Smooth muscle cell (in vitro differentiated cells): Measurements from ENCODE around the gene PTOV1. TPM values are rescaled to one million over a fixed set of nuclear protein-coding genes. Genes with fewer than 3 reads are reported as not detected.

ENCODE experiments used
- DNase-seq: peaks from one replicate; lab custom pipeline; 2025; ENCODE audit not compliant: unreplicated experiment; lab: John Stamatoyannopoulos, UW
- H2AFZ ChIP-seq: fragments of 200-600 bp; sonication (generic); 2 replicates; pipeline ENCODE4 v1.6.0; 2016; ENCODE audit warnings: antibody characterized with exemption, low read depth, mild to moderate bottlenecking
- H3F3A ChIP-seq: fragments of 200-600 bp; sonication (generic); 2 replicates; pipeline ENCODE4 v1.6.0; 2017; ENCODE audit warnings: antibody characterized with exemption, low read depth
- H3K27ac ChIP-seq: fragments of 200-600 bp; sonication (generic); 2 replicates; pipeline ENCODE4 v1.5.1; 2016; ENCODE audit warnings: low read depth, mild to moderate bottlenecking
- H3K27me3 ChIP-seq: fragments of 200-600 bp; sonication (generic); 2 replicates; pipeline ENCODE4 v1.6.1; 2016; ENCODE audit warnings: low read depth, mild to moderate bottlenecking
- H3K36me3 ChIP-seq: fragments of 200-600 bp; sonication (generic); 2 replicates; pipeline ENCODE4 v1.5.1; 2016; ENCODE audit warnings: low read depth
- H3K4me1 ChIP-seq: fragments of 200-600 bp; sonication (generic); 2 replicates; pipeline ENCODE4 v1.5.1; 2016; ENCODE audit warnings: low read depth
- H3K4me2 ChIP-seq: fragments of 200-600 bp; sonication (generic); 2 replicates; pipeline ENCODE4 v1.6.0; 2016; ENCODE audit warnings: mild to moderate bottlenecking
- H3K4me3 ChIP-seq: fragments of 200-600 bp; sonication (generic); 2 replicates; pipeline ENCODE4 v1.5.1; 2016; ENCODE audit warnings: mild to moderate bottlenecking
- H3K79me2 ChIP-seq: fragments of 200-600 bp; sonication (generic); 2 replicates; pipeline ENCODE4 v1.6.0; 2016; ENCODE audit warnings: low read depth, mild to moderate bottlenecking
- H3K9ac ChIP-seq: fragments of 200-600 bp; sonication (generic); 2 replicates; pipeline ENCODE4 v1.6.0; 2016; ENCODE audit warnings: low read depth
- H3K9me3 ChIP-seq: fragments of 200-600 bp; sonication (generic); replicated peaks from 2 replicates; pipeline ENCODE4 v1.5.1; 2016; ENCODE audit warnings: low read depth
- H4K20me1 ChIP-seq: fragments of 200-600 bp; sonication (generic); 2 replicates; pipeline ENCODE4 v1.6.0; 2016; ENCODE audit warnings: low read depth
- WGBS: methylation state at CpG from one replicate; pipeline ENCODE4 v1.1.7; 2016; ENCODE audit warnings: low lambda C conversion rate; 5-methylcytosine and 5-hydroxymethylcytosine counted together
- polyA plus RNA-seq: library from polyadenylated mRNA; unstranded; fragments of >200 nt; fragmentation: Nextera tagmentation; extraction: Ambion mirVana; gene quantifications from 2 replicates; pipeline ENCODE4 v1.2.1, GENCODE V29; 2016
- total RNA-seq: library from RNA; depleted of rRNA; stranded (reverse); fragments of >200 nt; gene quantifications from 2 replicates; pipeline ENCODE4 v1.2.3, GENCODE V29; 2014
- TF ChIP-seq, protein P1 (sequence below): fragments of 200-600 bp; sonication (generic); IDR thresholded peaks from 2 replicates; pipeline ENCODE4 v1.5.1; 2017; ENCODE audit warnings: borderline replicate concordance, mild to moderate bottlenecking, antibody characterized with exemption; ENCODE audit not compliant: insufficient read depth, poor library complexity, severe bottlenecking

PTOV1 gene
- total and polyA plus RNA-seq, 2 experiments from 2014 or later = 81.0 to 256 TPM

- Histone ChIP-seq H3K79me2 (peaks cover 26% of the 10 kb centered on the region), H3K4me1 (peaks cover 15% of the 10 kb centered on the region), H3K4me3 (peak overlapping the region; percentile 49), H3K4me2 (peak overlapping the region; percentile 82), H3K36me3 (no peaks in the 10 kb centered on the region), H3F3A (peaks cover 4% of the 10 kb centered on the region), H3K27ac (peak overlapping the region; percentile 94), H2AFZ (no peak overlapping the region), H3K27me3 (no peaks in the 10 kb centered on the region), H3K9ac (peak overlapping the region; percentile 63), H3K9me3 (no peaks in the 10 kb centered on the region), H4K20me1 (peaks cover 6% of the 10 kb centered on the region)
- TF ChIP-seq, protein P1, sequence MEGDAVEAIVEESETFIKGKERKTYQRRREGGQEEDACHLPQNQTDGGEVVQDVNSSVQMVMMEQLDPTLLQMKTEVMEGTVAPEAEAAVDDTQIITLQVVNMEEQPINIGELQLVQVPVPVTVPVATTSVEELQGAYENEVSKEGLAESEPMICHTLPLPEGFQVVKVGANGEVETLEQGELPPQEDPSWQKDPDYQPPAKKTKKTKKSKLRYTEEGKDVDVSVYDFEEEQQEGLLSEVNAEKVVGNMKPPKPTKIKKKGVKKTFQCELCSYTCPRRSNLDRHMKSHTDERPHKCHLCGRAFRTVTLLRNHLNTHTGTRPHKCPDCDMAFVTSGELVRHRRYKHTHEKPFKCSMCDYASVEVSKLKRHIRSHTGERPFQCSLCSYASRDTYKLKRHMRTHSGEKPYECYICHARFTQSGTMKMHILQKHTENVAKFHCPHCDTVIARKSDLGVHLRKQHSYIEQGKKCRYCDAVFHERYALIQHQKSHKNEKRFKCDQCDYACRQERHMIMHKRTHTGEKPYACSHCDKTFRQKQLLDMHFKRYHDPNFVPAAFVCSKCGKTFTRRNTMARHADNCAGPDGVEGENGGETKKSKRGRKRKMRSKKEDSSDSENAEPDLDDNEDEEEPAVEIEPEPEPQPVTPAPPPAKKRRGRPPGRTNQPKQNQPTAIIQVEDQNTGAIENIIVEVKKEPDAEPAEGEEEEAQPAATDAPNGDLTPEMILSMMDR = no peak
- WGBS = 17% methylated on average over 12 of the region's 15 CpGs
- no peak for DNase-seq
Measured at GRCh38 chr19:49869009-49869483, 18.1 kb downstream of the PTOV1 start.

GRCh38 chr19:49869484-49870308 is 18.7 kb downstream of the PTOV1 start:
- no peaks in the 10 kb centered on the region for H3K9me3 ChIP-seq
- H3K4me1 ChIP-seq = peaks cover 15% of the 10 kb centered on the region
- H3F3A ChIP-seq = peaks cover 4% of the 10 kb centered on the region
- peaks cover 6% of the 10 kb centered on the region for H4K20me1 ChIP-seq
- no peaks in the 10 kb centered on the region for H3K27me3 ChIP-seq
- peak overlapping the region; percentile 81 for H3K4me2 ChIP-seq
- H3K4me3 ChIP-seq = peak overlapping the region; percentile 52
- H3K9ac ChIP-seq = peak overlapping the region; percentile 66
- WGBS = 4% methylated on average over 55 of the region's 67 CpGs
- H2AFZ ChIP-seq = no peak overlapping the region
- H3K79me2 ChIP-seq = peaks cover 26% of the 10 kb centered on the region
- TF ChIP-seq, protein P1 = no peak
- H3K27ac ChIP-seq = peak overlapping the region; percentile 94
- no peaks in the 10 kb centered on the region for H3K36me3 ChIP-seq
- DNase-seq = peak; percentile 84

DNA sequence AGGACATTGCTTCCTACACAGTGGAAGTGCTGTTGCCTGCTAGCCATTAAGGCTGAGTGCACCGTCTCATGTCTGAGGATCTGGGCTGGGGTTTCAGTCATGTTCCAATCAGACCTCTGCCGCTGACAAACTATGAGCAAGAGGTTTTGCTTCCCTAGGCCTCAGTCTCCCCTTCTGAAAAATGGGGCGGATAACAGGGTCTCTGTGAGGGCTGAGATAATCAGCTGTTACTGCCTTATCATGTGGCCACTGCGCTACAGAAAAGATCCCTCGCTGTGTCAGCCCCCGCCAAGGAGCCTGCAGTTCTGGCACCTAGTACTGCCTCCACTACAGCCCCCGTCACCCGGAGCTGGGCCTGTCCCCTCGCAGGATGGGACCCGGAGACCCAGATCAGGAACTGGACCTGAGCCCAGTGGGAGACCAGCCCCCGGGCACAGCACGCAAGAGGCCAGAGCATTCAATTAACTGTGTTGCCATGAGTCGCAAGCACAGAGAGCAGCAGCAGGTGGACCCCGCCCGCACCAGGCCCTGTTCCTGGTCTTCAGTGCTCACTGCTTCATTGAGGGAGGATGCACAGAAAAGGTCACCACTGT is 19.4 kb downstream of the PTOV1 start:
- H3K9ac ChIP-seq = peak overlapping the region; percentile 66
- H4K20me1 ChIP-seq = peaks cover 6% of the 10 kb centered on the region
- peak overlapping the region; percentile 52 for H3K4me3 ChIP-seq
- no peaks in the 10 kb centered on the region for H3K27me3 ChIP-seq
- peaks cover 4% of the 10 kb centered on the region for H3F3A ChIP-seq
- H2AFZ ChIP-seq = no peak overlapping the region
- TF ChIP-seq, protein P1 = no peak
- no peaks in the 10 kb centered on the region for H3K9me3 ChIP-seq
- 92% methylated on average over 15 of the region's 15 CpGs for WGBS
- DNase-seq = no peak
- peak overlapping the region; percentile 72 for H3K27ac ChIP-seq
- peaks cover 17% of the 10 kb centered on the region for H3K4me1 ChIP-seq
- peak overlapping the region; percentile 81 for H3K4me2 ChIP-seq
- H3K79me2 ChIP-seq = peaks cover 28% of the 10 kb centered on the region
- H3K36me3 ChIP-seq = no peaks in the 10 kb centered on the region
